K562 (cell line): ENCODE data around the gene ACSF3. TPM values are rescaled to one million over a fixed set of nuclear protein-coding genes. Genes with fewer than 3 reads are reported as not detected.

Source experiments
- CBX8 ChIP-seq: fragments of 200-600 bp; sonication (generic); IDR thresholded peaks from 2 replicates; pipeline ENCODE4 v1.6.1; 2012; ENCODE audit warnings: borderline replicate concordance, mixed run types, low read depth, mild to moderate bottlenecking, moderate library complexity, mixed read lengths, low read length, control low read depth, inconsistent platforms; ENCODE audit not compliant: poor library complexity, severe bottlenecking; ENCODE audit errors: extremely low read depth
- CHAMP1 ChIP-seq: fragments of 450-650 bp; IDR thresholded peaks from 2 replicates; pipeline ENCODE4 v1.6.1; 2016; ENCODE audit warnings: mild to moderate bottlenecking
- CREM ChIP-seq: IDR thresholded peaks from 2 replicates; pipeline ENCODE4 v1.6.1; 2014; ENCODE audit warnings: antibody characterized with exemption, low read depth
- HDAC3 ChIP-seq: fragments of 450-650 bp; IDR thresholded peaks from 2 replicates; pipeline ENCODE4 v1.6.1; 2018; ENCODE audit warnings: borderline replicate concordance, mild to moderate bottlenecking, moderate library complexity; ENCODE audit not compliant: partially characterized antibody
- KDM4B ChIP-seq, 2 experiments: fragments of 450-650 bp in 1 of 2; sonication (generic) in 1 of 2; IDR thresholded peaks; 2 replicates each; pipeline ENCODE4 v1.6.1; 2016 to 2017; ENCODE audit warnings: borderline replicate concordance in 2 of 2, antibody characterized with exemption in 1 of 2, low read depth in 1 of 2, mild to moderate bottlenecking in 1 of 2
- KLF13 ChIP-seq: fragments of 450-650 bp; IDR thresholded peaks from 2 replicates; pipeline ENCODE4 v1.6.1; 2016; ENCODE audit warnings: missing genetic modification characterization, low read depth, mild to moderate bottlenecking, missing compliant biosample characterization, moderate library complexity, borderline replicate concordance
- L3MBTL2 ChIP-seq: fragments of 450-650 bp; IDR thresholded peaks from 2 replicates; pipeline ENCODE4 v1.6.1; 2016; ENCODE audit warnings: mild to moderate bottlenecking, moderate library complexity
- MTA2 ChIP-seq: fragments of 450-650 bp; IDR thresholded peaks from 2 replicates; pipeline ENCODE4 v1.6.1; 2016; ENCODE audit warnings: low read depth
- NELFE ChIP-seq: IDR thresholded peaks from 2 replicates; pipeline ENCODE4 v1.6.1; 2011; ENCODE audit warnings: mild to moderate bottlenecking; ENCODE audit not compliant: insufficient read depth, insufficient read length
- NR4A1 ChIP-seq, 2 experiments: fragments of 250-450 bp in 1 of 2; fragments of 450-650 bp in 1 of 2; sonication (Bioruptor Pico) in 1 of 2; IDR thresholded peaks; 2 replicates each; pipeline versions ENCODE4 v1.4.0 to v1.6.1; 2016 to 2020; ENCODE audit warnings: mild to moderate bottlenecking in 2 of 2, missing compliant biosample characterization in 1 of 2, missing genetic modification characterization in 1 of 2, moderate library complexity in 1 of 2
- SIX5 ChIP-seq, 2 experiments: IDR thresholded peaks; 2 replicates each; pipeline ENCODE4 v1.6.1; 2011; ENCODE audit warnings: low read length in 2 of 2, borderline replicate concordance in 1 of 2, low read depth in 1 of 2, mild to moderate bottlenecking in 1 of 2, moderate library complexity in 1 of 2; ENCODE audit not compliant: insufficient read depth in 1 of 2
- TRIM24 ChIP-seq, 2 experiments: fragments of 450-650 bp; IDR thresholded peaks; 2 replicates each; pipeline ENCODE4 v1.6.1; 2016
- U2AF1 ChIP-seq: fragments of 200-400 bp; formaldehyde crosslinking; optimal IDR thresholded peaks from 2 replicates; pipeline ENCODE3; 2017; ENCODE audit warnings: mild to moderate bottlenecking, low read depth, low read length, moderate library complexity
- ZBTB9 ChIP-seq: fragments of 450-650 bp; formaldehyde crosslinking; IDR thresholded peaks from 2 replicates; pipeline ENCODE4 v1.4.0; 2020; ENCODE audit warnings: mild to moderate bottlenecking, moderate library complexity
- polyA plus RNA-seq, 8 experiments: library from polyadenylated mRNA; depleted of rRNA in 4 of 8; stranded (reverse) in 5 of 8; unstranded in 3 of 8; fragments of >200 nt; fragmentation: Nextera tagmentation in 2 of 8; fragmentation: Illumina TruSeq in 1 of 8; extraction: Ambion mirVana in 2 of 8; extraction: Trizol in 1 of 8; gene quantifications; 2 replicates each; pipeline versions ENCODE4 v1.2.1 to v1.2.3, GENCODE V29; 2011 to 2014; ENCODE audit warnings: inconsistent platforms in 1 of 8, missing spikeins in 1 of 8
- total RNA-seq, 7 experiments: library from RNA; depleted of rRNA in 6 of 7; stranded (reverse); fragments of >200 nt in 6 of 7; fragmentation: Illumina TruSeq in 2 of 7; extraction: Trizol in 2 of 7; gene quantifications; 2 replicates each; pipeline versions ENCODE4 v1.2.1 to v1.2.3, GENCODE V29; 2011 to 2021; ENCODE audit warnings: low replicate concordance in 1 of 7
- TF ChIP-seq, protein P1 (sequence below): IDR thresholded peaks from 3 replicates; pipeline ENCODE4 v1.6.1; 2011; ENCODE audit warnings: borderline replicate concordance, mild to moderate bottlenecking; ENCODE audit not compliant: insufficient read length, insufficient read depth
- TF ChIP-seq, protein P2 (sequence below), 2 experiments: fragments of 150-350 bp in 1 of 2; IDR thresholded peaks; 2 replicates each; pipeline ENCODE4 v1.6.1; 2012 to 2016; ENCODE audit warnings: low read depth in 2 of 2, low read length in 2 of 2, mild to moderate bottlenecking in 1 of 2, moderate library complexity in 1 of 2

Gene ACSF3
- total and polyA plus RNA-seq, 9 of the 15 experiments (the other 6 are each of a cell fraction or from before 2014, with no cell fraction given): 0.77 to 32.8 (median 14.7) TPM

DNA sequence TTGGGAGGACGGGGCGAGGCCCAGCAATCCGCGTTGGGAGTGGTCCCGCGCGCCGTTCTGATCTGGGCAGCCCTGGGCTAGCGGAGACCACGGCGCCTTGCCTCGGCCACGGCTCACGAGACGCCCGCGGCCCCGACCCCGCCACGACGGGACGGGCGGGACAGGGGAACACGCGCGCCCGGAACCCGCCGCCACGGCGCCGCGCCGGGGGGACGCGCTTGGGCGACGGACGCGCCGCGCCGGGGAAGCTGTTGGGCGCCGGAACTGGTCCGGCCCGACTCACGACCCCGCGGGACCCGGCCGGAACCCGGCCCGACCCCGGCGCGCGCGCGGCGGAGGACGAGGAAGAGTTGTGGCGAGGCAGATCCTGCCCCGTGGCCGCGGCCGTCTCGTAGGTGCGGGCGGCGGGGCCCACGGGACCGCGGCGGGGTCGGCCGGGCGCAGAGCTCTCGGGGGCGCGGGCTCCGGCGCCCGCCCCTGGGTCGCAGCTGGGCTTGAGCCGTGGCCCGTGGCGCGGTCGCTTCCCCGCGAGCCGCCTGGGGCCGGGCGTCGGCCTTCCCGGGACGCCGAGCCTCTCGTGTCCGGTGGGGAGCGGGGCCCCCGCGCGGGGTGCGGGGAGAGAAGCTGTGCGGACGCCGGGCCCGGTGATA, at the start of gene ACSF3 (continued):
- TF ChIP-seq CHAMP1: no peak
- TF ChIP-seq, protein P1, sequence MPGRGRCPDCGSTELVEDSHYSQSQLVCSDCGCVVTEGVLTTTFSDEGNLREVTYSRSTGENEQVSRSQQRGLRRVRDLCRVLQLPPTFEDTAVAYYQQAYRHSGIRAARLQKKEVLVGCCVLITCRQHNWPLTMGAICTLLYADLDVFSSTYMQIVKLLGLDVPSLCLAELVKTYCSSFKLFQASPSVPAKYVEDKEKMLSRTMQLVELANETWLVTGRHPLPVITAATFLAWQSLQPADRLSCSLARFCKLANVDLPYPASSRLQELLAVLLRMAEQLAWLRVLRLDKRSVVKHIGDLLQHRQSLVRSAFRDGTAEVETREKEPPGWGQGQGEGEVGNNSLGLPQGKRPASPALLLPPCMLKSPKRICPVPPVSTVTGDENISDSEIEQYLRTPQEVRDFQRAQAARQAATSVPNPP: no peak
- TF ChIP-seq ZBTB9: 0 out of 2 replicates have a peak, but pooled peaks have one; percentile 67
- no peak for TF ChIP-seq NR4A1 (CRISPR knock-in tag; IDR thresholded peaks at IDR 0.05)
- peak; percentile 64; the same call in 1 of the 2 replicates for TF ChIP-seq NR4A1 (tag; IDR thresholded peaks at IDR 0.05)
- TF ChIP-seq KLF13 (tag): no peak
- no peak for TF ChIP-seq HDAC3
- TF ChIP-seq, protein P2, sequence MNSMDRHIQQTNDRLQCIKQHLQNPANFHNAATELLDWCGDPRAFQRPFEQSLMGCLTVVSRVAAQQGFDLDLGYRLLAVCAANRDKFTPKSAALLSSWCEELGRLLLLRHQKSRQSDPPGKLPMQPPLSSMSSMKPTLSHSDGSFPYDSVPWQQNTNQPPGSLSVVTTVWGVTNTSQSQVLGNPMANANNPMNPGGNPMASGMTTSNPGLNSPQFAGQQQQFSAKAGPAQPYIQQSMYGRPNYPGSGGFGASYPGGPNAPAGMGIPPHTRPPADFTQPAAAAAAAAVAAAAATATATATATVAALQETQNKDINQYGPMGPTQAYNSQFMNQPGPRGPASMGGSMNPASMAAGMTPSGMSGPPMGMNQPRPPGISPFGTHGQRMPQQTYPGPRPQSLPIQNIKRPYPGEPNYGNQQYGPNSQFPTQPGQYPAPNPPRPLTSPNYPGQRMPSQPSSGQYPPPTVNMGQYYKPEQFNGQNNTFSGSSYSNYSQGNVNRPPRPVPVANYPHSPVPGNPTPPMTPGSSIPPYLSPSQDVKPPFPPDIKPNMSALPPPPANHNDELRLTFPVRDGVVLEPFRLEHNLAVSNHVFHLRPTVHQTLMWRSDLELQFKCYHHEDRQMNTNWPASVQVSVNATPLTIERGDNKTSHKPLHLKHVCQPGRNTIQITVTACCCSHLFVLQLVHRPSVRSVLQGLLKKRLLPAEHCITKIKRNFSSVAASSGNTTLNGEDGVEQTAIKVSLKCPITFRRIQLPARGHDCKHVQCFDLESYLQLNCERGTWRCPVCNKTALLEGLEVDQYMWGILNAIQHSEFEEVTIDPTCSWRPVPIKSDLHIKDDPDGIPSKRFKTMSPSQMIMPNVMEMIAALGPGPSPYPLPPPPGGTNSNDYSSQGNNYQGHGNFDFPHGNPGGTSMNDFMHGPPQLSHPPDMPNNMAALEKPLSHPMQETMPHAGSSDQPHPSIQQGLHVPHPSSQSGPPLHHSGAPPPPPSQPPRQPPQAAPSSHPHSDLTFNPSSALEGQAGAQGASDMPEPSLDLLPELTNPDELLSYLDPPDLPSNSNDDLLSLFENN (IDR thresholded peaks at IDR 0.05; ENCODE audit: low read depth in 2 of 2, low read length in 2 of 2): peak in 1 of 2 experiments; percentile 64; a peak in 2 of 4 replicates
- TF ChIP-seq U2AF1: peak; percentile 46
- TF ChIP-seq L3MBTL2: peak; percentile 65
- 0 out of 4 replicates have a peak, but pooled peaks of 1 of the 2 experiments have one; percentile 25 for TF ChIP-seq KDM4B (IDR thresholded peaks at IDR 0.05; ENCODE audit: borderline replicate concordance in 2 of 2, low read depth in 1 of 2)
- TF ChIP-seq NELFE: no peak
- peak; percentile 54 to 57; a peak in 3 of 4 replicates for TF ChIP-seq SIX5 (IDR thresholded peaks at IDR 0.05; ENCODE audit: borderline replicate concordance in 1 of 2, insufficient read depth in 1 of 2, low read depth in 1 of 2, low read length in 2 of 2)
- no peak for TF ChIP-seq CBX8
- TF ChIP-seq TRIM24 (IDR thresholded peaks at IDR 0.05): 0 out of 4 replicates have a peak, but pooled peaks of 1 of the 2 experiments have one; percentile 11
- peak; percentile 79; the same call in 1 of the 2 replicates for TF ChIP-seq CREM
- TF ChIP-seq MTA2: no peak
